ENCODE measurements around the gene TIMELESS. TPM values are rescaled to one million over a fixed set of nuclear protein-coding genes. Genes with fewer than 3 reads are reported as not detected.

The TIMELESS gene
- total and polyA plus RNA-seq, 2 experiments from 2014 or later, result 28.7 to 54.8 TPM

GRCh38 chr12:56461235-56462159 is 12.3 kb upstream of the TIMELESS start:
- Mint-ChIP-seq H3K4me3 (no peak overlapping the region), H3K27me3 (ENCODE audit: insufficient read depth, low read depth, poor library complexity) (peaks cover 4% of the 10 kb centered on the region), H3K9me3 (no peaks in the 10 kb centered on the region), H3K4me1 (peaks cover 18% of the 10 kb centered on the region), H3K36me3 (ENCODE audit: low read depth) (no peaks in the 10 kb centered on the region), H3K27ac (no peak overlapping the region)
- Histone ChIP-seq H3F3A (replicated peaks; ENCODE audit: low read depth) (peaks cover 8% of the 10 kb centered on the region; the same call in 1 of the 2 replicates), H3K9me2 (ENCODE audit: insufficient read depth) (no peaks in the 10 kb centered on the region), H3K4me1 (ENCODE audit: insufficient read depth) (peaks cover 13% of the 10 kb centered on the region), H3K36me3 (ENCODE audit: insufficient read depth) (no peaks in the 10 kb centered on the region), H3K27me3 (ENCODE audit: insufficient read depth) (no peaks in the 10 kb centered on the region), H4K20me1 (replicated peaks; ENCODE audit: insufficient read depth) (no peaks in the 10 kb centered on the region), H3K79me2 (replicated peaks; ENCODE audit: insufficient read depth) (no peaks in the 10 kb centered on the region), H3K4me2 (no peak overlapping the region), H2AFZ (no peak overlapping the region), H3K4me3 (no peak overlapping the region), H3K27ac (ENCODE audit: low read depth) (no peak overlapping the region)
- TF ChIP-seq, protein P1, sequence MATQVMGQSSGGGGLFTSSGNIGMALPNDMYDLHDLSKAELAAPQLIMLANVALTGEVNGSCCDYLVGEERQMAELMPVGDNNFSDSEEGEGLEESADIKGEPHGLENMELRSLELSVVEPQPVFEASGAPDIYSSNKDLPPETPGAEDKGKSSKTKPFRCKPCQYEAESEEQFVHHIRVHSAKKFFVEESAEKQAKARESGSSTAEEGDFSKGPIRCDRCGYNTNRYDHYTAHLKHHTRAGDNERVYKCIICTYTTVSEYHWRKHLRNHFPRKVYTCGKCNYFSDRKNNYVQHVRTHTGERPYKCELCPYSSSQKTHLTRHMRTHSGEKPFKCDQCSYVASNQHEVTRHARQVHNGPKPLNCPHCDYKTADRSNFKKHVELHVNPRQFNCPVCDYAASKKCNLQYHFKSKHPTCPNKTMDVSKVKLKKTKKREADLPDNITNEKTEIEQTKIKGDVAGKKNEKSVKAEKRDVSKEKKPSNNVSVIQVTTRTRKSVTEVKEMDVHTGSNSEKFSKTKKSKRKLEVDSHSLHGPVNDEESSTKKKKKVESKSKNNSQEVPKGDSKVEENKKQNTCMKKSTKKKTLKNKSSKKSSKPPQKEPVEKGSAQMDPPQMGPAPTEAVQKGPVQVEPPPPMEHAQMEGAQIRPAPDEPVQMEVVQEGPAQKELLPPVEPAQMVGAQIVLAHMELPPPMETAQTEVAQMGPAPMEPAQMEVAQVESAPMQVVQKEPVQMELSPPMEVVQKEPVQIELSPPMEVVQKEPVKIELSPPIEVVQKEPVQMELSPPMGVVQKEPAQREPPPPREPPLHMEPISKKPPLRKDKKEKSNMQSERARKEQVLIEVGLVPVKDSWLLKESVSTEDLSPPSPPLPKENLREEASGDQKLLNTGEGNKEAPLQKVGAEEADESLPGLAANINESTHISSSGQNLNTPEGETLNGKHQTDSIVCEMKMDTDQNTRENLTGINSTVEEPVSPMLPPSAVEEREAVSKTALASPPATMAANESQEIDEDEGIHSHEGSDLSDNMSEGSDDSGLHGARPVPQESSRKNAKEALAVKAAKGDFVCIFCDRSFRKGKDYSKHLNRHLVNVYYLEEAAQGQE (IDR thresholded peaks at IDR 0.05; ENCODE audit: unreplicated experiment), result no peak
- no peak for TF ChIP-seq EZH2 (IDR thresholded peaks at IDR 0.05; ENCODE audit: low read depth, unreplicated experiment)
- no peak for ATAC-seq
- no peak for DNase-seq (ENCODE audit: low spot score)

DNA sequence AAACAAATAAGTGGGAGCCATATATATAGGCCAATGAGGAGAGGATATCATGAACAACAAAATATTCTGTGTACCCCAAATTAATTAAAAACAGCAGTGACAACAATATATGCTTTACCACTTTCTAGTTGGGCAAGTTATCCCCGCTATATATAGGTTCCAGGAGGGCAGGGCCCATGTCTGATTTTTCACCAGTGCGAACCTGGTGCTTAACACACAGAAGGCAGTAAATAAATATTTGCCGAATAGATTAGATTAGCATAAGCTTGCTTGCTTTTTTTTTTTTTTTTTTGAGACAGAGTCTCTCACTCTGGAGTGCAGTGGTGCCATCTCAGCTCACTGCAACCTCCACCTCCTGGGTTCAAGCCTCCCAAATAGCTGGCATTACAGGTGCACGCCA is 8.6 kb upstream of the TIMELESS start:
- DNase-seq (ENCODE audit: low spot score) (no peak), ATAC-seq (no peak)

More for the DNA sequence above, 8.6 kb upstream of the TIMELESS start:
- Histone ChIP-seq H4K20me1 (replicated peaks; ENCODE audit: insufficient read depth) (no peaks in the 10 kb centered on the region), H3K27me3 (ENCODE audit: insufficient read depth) (no peaks in the 10 kb centered on the region), H3K36me3 (ENCODE audit: insufficient read depth) (no peaks in the 10 kb centered on the region), H2AFZ (no peak overlapping the region), H3K4me2 (no peak overlapping the region), H3K27ac (ENCODE audit: low read depth) (no peak overlapping the region), H3K4me1 (ENCODE audit: insufficient read depth) (peaks cover 5% of the 10 kb centered on the region; the same call in 1 of the 2 replicates), H3K9me2 (ENCODE audit: insufficient read depth) (no peaks in the 10 kb centered on the region), H3K79me2 (replicated peaks; ENCODE audit: insufficient read depth) (no peaks in the 10 kb centered on the region), H3K4me3 (no peak overlapping the region), H3F3A (replicated peaks; ENCODE audit: low read depth) (peaks cover 2% of the 10 kb centered on the region; the same call in 1 of the 2 replicates)
- Mint-ChIP-seq H3K27ac (no peak overlapping the region), H3K9me3 (no peaks in the 10 kb centered on the region), H3K27me3 (ENCODE audit: insufficient read depth, low read depth, poor library complexity) (peaks cover 12% of the 10 kb centered on the region), H3K4me3 (no peak overlapping the region), H3K4me1 (peaks cover 17% of the 10 kb centered on the region), H3K36me3 (ENCODE audit: low read depth) (no peaks in the 10 kb centered on the region)
- TF ChIP-seq EZH2phosphoT487 (IDR thresholded peaks at IDR 0.05; ENCODE audit: unreplicated experiment) (no peak), STAT1 (IDR thresholded peaks at IDR 0.05; ENCODE audit: unreplicated experiment) (no peak), ZNF331 (CRISPR knock-in tag; IDR thresholded peaks at IDR 0.05; ENCODE audit: low read depth) (no peak), EZH2 (IDR thresholded peaks at IDR 0.05; ENCODE audit: low read depth, unreplicated experiment) (no peak), POLR2AphosphoS5 (IDR thresholded peaks at IDR 0.05; ENCODE audit: low read depth) (no peak), CREB1 (CRISPR knock-in tag; IDR thresholded peaks at IDR 0.05; ENCODE audit: low read depth) (no peak)
- TF ChIP-seq, protein P2, sequence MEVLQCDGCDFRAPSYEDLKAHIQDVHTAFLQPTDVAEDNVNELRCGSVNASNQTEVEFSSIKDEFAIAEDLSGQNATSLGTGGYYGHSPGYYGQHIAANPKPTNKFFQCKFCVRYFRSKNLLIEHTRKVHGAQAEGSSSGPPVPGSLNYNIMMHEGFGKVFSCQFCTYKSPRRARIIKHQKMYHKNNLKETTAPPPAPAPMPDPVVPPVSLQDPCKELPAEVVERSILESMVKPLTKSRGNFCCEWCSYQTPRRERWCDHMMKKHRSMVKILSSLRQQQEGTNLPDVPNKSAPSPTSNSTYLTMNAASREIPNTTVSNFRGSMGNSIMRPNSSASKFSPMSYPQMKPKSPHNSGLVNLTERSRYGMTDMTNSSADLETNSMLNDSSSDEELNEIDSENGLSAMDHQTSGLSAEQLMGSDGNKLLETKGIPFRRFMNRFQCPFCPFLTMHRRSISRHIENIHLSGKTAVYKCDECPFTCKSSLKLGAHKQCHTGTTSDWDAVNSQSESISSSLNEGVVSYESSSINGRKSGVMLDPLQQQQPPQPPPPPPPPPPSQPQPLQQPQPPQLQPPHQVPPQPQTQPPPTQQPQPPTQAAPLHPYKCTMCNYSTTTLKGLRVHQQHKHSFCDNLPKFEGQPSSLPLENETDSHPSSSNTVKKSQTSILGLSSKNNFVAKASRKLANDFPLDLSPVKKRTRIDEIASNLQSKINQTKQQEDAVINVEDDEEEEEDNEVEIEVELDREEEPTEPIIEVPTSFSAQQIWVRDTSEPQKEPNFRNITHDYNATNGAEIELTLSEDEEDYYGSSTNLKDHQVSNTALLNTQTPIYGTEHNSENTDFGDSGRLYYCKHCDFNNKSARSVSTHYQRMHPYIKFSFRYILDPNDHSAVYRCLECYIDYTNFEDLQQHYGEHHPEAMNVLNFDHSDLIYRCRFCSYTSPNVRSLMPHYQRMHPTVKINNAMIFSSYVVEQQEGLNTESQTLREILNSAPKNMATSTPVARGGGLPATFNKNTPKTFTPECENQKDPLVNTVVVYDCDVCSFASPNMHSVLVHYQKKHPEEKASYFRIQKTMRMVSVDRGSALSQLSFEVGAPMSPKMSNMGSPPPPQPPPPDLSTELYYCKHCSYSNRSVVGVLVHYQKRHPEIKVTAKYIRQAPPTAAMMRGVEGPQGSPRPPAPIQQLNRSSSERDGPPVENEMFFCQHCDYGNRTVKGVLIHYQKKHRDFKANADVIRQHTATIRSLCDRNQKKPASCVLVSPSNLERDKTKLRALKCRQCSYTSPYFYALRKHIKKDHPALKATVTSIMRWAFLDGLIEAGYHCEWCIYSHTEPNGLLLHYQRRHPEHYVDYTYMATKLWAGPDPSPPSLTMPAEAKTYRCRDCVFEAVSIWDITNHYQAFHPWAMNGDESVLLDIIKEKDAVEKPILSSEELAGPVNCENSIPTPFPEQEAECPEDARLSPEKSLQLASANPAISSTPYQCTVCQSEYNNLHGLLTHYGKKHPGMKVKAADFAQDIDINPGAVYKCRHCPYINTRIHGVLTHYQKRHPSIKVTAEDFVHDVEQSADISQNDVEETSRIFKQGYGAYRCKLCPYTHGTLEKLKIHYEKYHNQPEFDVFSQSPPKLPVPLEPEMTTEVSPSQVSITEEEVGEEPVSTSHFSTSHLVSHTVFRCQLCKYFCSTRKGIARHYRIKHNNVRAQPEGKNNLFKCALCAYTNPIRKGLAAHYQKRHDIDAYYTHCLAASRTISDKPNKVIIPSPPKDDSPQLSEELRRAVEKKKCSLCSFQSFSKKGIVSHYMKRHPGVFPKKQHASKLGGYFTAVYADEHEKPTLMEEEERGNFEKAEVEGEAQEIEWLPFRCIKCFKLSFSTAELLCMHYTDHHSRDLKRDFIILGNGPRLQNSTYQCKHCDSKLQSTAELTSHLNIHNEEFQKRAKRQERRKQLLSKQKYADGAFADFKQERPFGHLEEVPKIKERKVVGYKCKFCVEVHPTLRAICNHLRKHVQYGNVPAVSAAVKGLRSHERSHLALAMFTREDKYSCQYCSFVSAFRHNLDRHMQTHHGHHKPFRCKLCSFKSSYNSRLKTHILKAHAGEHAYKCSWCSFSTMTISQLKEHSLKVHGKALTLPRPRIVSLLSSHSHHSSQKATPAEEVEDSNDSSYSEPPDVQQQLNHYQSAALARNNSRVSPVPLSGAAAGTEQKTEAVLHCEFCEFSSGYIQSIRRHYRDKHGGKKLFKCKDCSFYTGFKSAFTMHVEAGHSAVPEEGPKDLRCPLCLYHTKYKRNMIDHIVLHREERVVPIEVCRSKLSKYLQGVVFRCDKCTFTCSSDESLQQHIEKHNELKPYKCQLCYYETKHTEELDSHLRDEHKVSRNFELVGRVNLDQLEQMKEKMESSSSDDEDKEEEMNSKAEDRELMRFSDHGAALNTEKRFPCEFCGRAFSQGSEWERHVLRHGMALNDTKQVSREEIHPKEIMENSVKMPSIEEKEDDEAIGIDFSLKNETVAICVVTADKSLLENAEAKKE (CRISPR knock-in tag; IDR thresholded peaks at IDR 0.05), result no peak

Data from GM23338 (cell line).